ENCODE data around the gene TPRN.
A peak's percentile ranks its signal among the peaks of the same experiment; 100 is the strongest.

The TPRN gene

DNA sequence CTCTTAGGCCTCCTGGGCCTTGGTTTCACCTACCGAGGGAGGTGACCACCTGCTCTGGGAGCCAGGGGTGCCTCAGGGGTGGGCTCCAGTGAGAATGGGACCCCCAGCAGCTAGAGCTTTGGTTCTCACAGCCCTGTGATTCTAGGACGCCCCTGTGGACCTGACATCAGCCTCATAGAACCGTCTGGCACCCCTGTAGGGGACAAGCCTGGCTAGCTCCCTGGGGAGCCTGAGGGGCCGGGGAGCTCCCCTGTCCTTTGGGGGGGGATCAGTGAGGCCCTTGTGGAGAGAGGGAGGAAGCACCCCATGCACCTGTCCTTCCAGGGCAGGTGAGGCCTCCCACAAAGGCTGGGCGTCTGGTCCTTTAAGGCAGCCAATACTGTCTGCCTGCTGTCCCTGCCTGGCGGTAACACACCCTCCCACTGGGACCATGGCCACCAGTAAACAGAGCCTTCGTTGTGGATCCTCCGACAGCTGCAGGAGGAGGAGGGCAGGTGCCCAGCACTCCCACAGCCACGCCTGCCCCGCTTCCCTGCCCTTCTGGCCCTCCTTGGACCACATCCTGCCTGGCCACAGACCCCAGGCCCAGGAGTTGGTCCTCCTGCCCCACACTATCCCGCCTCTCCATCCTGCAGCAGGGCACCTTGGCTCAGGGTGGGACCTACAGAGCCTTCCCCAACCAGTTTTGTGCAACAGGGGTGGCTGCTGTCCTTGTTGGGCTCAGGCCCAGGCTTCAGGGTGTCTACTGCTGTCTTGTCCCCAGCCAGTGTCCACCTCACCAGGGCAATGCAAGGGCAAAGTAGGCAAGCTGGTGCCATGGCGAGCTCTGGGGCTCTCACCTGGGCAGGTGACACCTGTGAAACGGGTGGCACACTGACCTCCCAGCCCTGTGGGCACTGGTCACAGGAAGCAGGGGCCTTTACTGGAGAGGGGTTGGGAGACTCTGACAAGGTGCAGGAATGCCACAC lies 37.5 kb upstream of the TPRN start:
- peaks cover 6% of the 10 kb centered on the region; the same call in 1 of the 2 replicates for H3K79me2 ChIP-seq (ENCODE audit: insufficient read depth, low read length)
- H3K27ac ChIP-seq (ENCODE audit: low read depth, low read length, poor library complexity, severe bottlenecking), result no peak overlapping the region
- no peaks in the 10 kb centered on the region for H3F3A ChIP-seq (ENCODE audit: insufficient read depth, low read length)
- H3K4me2 ChIP-seq (ENCODE audit: low read length), result no peak overlapping the region
- no peak for TF ChIP-seq EZH2 (IDR thresholded peaks at IDR 0.05; ENCODE audit: borderline replicate concordance, low read length)
- TF ChIP-seq, protein P1, sequence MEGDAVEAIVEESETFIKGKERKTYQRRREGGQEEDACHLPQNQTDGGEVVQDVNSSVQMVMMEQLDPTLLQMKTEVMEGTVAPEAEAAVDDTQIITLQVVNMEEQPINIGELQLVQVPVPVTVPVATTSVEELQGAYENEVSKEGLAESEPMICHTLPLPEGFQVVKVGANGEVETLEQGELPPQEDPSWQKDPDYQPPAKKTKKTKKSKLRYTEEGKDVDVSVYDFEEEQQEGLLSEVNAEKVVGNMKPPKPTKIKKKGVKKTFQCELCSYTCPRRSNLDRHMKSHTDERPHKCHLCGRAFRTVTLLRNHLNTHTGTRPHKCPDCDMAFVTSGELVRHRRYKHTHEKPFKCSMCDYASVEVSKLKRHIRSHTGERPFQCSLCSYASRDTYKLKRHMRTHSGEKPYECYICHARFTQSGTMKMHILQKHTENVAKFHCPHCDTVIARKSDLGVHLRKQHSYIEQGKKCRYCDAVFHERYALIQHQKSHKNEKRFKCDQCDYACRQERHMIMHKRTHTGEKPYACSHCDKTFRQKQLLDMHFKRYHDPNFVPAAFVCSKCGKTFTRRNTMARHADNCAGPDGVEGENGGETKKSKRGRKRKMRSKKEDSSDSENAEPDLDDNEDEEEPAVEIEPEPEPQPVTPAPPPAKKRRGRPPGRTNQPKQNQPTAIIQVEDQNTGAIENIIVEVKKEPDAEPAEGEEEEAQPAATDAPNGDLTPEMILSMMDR (IDR thresholded peaks at IDR 0.05; ENCODE audit: low read length), result no peak
- no peaks in the 10 kb centered on the region for H4K20me1 ChIP-seq (ENCODE audit: insufficient read depth, low read length)
- no peaks in the 10 kb centered on the region for H3K9me3 ChIP-seq (ENCODE audit: low read length)
- H2AFZ ChIP-seq (ENCODE audit: low read length), result no peak overlapping the region
- 0 out of 2 replicates have a peak, but pooled peaks cover 2% of the 10 kb centered on the region for H3K27me3 ChIP-seq (ENCODE audit: insufficient read depth, low read length)
- no peak overlapping the region for H3K4me3 ChIP-seq (ENCODE audit: low read depth, low read length, poor library complexity, severe bottlenecking)
- H3K4me1 ChIP-seq (ENCODE audit: insufficient read depth, low read length, severe bottlenecking), result peaks cover 32% of the 10 kb centered on the region
- no peaks in the 10 kb centered on the region for H3K9me2 ChIP-seq (ENCODE audit: low read depth, low read length)
- peaks cover 15% of the 10 kb centered on the region for H3K36me3 ChIP-seq (ENCODE audit: insufficient read depth, low read length)
- no peak overlapping the region for H3K9ac ChIP-seq (ENCODE audit: low read length)

DNA sequence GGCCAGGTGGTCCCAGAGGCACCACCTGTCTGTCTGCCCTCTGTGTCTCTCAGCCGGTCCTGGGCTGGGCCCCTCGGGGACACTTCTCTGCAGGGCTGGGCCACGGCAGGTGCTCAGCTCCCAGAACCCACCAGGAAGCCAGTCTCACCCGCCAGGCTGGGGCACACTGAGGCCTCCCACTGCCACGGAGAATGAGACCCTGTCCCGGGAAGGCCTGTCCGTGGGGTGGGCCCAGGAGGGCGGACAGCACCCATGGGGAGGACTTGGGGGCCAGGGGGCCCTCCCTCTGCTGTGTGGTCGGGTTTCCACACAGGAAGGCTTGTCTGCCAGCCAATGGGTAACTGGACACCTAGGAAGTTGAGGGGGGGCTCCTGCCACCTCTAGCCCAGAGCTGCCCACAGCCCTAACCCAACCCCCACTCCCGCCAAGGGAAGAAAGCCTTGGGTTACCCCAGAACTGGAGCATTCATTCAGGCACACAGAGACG lies 36.4 kb upstream of the TPRN start:
- 0 out of 2 replicates have a peak, but pooled peaks cover 2% of the 10 kb centered on the region for H3K27me3 ChIP-seq (ENCODE audit: insufficient read depth, low read length)
- H2AFZ ChIP-seq (ENCODE audit: low read length), result no peak overlapping the region
- H3K9me3 ChIP-seq (ENCODE audit: low read length), result no peaks in the 10 kb centered on the region
- peaks cover 5% of the 10 kb centered on the region for H3K36me3 ChIP-seq (ENCODE audit: insufficient read depth, low read length)
- H3K4me3 ChIP-seq (ENCODE audit: low read depth, low read length, poor library complexity, severe bottlenecking), result no peak overlapping the region
- H3K27ac ChIP-seq (ENCODE audit: low read depth, low read length, poor library complexity, severe bottlenecking), result no peak overlapping the region
- H4K20me1 ChIP-seq (ENCODE audit: insufficient read depth, low read length), result no peaks in the 10 kb centered on the region
- H3K4me1 ChIP-seq (ENCODE audit: insufficient read depth, low read length, severe bottlenecking), result peaks cover 21% of the 10 kb centered on the region
- peaks cover 3% of the 10 kb centered on the region; the same call in 1 of the 2 replicates for H3K79me2 ChIP-seq (ENCODE audit: insufficient read depth, low read length)
- no peak for TF ChIP-seq EZH2 (IDR thresholded peaks at IDR 0.05; ENCODE audit: borderline replicate concordance, low read length)
- TF ChIP-seq, protein P1 (IDR thresholded peaks at IDR 0.05; ENCODE audit: low read length), result no peak
- no peaks in the 10 kb centered on the region for H3F3A ChIP-seq (ENCODE audit: insufficient read depth, low read length)
- no peak overlapping the region for H3K9ac ChIP-seq (ENCODE audit: low read length)
- H3K4me2 ChIP-seq (ENCODE audit: low read length), result peak overlapping the region; percentile 48
- no peaks in the 10 kb centered on the region for H3K9me2 ChIP-seq (ENCODE audit: low read depth, low read length)

- Histone ChIP-seq H3K4me2 (ENCODE audit: low read length) (peak overlapping the region; percentile 48), H3K9me3 (ENCODE audit: low read length) (no peaks in the 10 kb centered on the region), H3K4me1 (ENCODE audit: insufficient read depth, low read length, severe bottlenecking) (peaks cover 19% of the 10 kb centered on the region), H2AFZ (ENCODE audit: low read length) (no peak overlapping the region), H3K27me3 (ENCODE audit: insufficient read depth, low read length) (0 out of 2 replicates have a peak, but pooled peaks cover 2% of the 10 kb centered on the region), H3K9me2 (ENCODE audit: low read depth, low read length) (no peaks in the 10 kb centered on the region), H3F3A (ENCODE audit: insufficient read depth, low read length) (no peaks in the 10 kb centered on the region), H3K79me2 (ENCODE audit: insufficient read depth, low read length) (no peaks in the 10 kb centered on the region), H3K36me3 (ENCODE audit: insufficient read depth, low read length) (no peaks in the 10 kb centered on the region), H3K9ac (ENCODE audit: low read length) (no peak overlapping the region), H3K27ac (ENCODE audit: low read depth, low read length, poor library complexity, severe bottlenecking) (no peak overlapping the region), H4K20me1 (ENCODE audit: insufficient read depth, low read length) (no peaks in the 10 kb centered on the region), H3K4me3 (ENCODE audit: low read depth, low read length, poor library complexity, severe bottlenecking) (no peak overlapping the region)
- TF ChIP-seq, protein P1 (IDR thresholded peaks at IDR 0.05; ENCODE audit: low read length), result peak; percentile 99
- no peak for TF ChIP-seq EZH2 (IDR thresholded peaks at IDR 0.05; ENCODE audit: borderline replicate concordance, low read length)
These were observed 35.8 kb upstream of the TPRN start for GRCh38 chr9:137236238-137236935.

Data from OCI-LY1 (cell line).